Astrocyte (in vitro differentiated cells and primary cell): ENCODE results near the gene PNLIP.

Experiments used
- EZH2 ChIP-seq: IDR thresholded peaks from 2 replicates; pipeline ENCODE4 v1.6.1; 2012; ENCODE audit warnings: mild to moderate bottlenecking, low read length, inconsistent platforms; ENCODE audit not compliant: insufficient read depth
- TF ChIP-seq, protein P1 (sequence below): IDR thresholded peaks from 2 replicates; pipeline ENCODE4 v1.5.1; 2011; ENCODE audit warnings: low read depth, mild to moderate bottlenecking, inconsistent platforms, low read length, moderate library complexity; ENCODE audit not compliant: insufficient read depth

DNA sequence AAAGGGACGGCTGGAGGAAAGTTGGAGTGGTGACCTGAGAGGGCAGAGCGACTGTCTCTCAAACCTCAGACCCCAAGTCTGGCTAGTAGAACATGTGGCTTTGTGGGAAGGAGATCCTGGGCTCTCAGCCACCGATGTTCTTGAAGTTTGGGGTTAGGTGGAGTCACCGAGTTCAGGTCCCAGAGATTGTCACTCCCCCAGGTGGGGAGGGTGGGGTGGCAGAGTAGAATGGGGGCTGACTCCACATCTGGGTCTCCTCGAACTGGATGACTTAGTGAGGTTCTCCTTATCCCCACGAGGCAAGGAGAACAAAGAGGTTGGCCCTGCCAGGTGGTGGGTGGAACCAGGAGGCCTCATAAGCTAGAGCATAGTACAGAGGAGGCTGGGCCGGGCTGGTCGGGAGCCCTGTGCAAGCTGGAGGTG lies 60.3 kb downstream of the PNLIP start:
- TF ChIP-seq, protein P1, sequence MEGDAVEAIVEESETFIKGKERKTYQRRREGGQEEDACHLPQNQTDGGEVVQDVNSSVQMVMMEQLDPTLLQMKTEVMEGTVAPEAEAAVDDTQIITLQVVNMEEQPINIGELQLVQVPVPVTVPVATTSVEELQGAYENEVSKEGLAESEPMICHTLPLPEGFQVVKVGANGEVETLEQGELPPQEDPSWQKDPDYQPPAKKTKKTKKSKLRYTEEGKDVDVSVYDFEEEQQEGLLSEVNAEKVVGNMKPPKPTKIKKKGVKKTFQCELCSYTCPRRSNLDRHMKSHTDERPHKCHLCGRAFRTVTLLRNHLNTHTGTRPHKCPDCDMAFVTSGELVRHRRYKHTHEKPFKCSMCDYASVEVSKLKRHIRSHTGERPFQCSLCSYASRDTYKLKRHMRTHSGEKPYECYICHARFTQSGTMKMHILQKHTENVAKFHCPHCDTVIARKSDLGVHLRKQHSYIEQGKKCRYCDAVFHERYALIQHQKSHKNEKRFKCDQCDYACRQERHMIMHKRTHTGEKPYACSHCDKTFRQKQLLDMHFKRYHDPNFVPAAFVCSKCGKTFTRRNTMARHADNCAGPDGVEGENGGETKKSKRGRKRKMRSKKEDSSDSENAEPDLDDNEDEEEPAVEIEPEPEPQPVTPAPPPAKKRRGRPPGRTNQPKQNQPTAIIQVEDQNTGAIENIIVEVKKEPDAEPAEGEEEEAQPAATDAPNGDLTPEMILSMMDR = no peak
- TF ChIP-seq EZH2 = no peak
